H1 (cell line): ENCODE results near the gene TOP3B. TPM values are rescaled to one million over a fixed set of nuclear protein-coding genes. Genes with fewer than 3 reads are reported as not detected.

Source experiments
- CTCF ChIA-PET: fragments of 300-600 bp; sonication (Branson Sonifier 250); formaldehyde crosslinking; loops from one replicate; lab custom pipeline; 2021; ENCODE audit not compliant: partially characterized antibody; lab: Charles Lee
- POLR2A ChIA-PET: fragments of 300-600 bp; sonication (Branson Sonifier 250); formaldehyde crosslinking; loops from one replicate; lab custom pipeline; 2021; ENCODE audit warnings: inconsistent platforms; ENCODE audit not compliant: partially characterized antibody; lab: Charles Lee
- DNase-seq, 2 experiments: peaks; one replicate each; pipeline versions ENCODE4 v3.0.0 to v3.0.0-alpha.2; 2010 to 2022; ENCODE audit warnings: low spot score in 2 of 2, low read depth in 1 of 2, mixed read lengths in 1 of 2
- FAIRE-seq: peaks from 2 replicates; lab custom pipeline; 2011; peaks lifted over from hg19 to GRCh38; lab: Jason Lieb, UNC
- H2AFZ ChIP-seq: 2 replicates; pipeline ENCODE4 v1.8.1; 2012; ENCODE audit warnings: low read length, inconsistent platforms
- H2AK5ac ChIP-seq: 2 replicates; pipeline ENCODE4 v1.6.1; 2013; ENCODE audit warnings: low read depth, low read length
- H2BK120ac ChIP-seq: replicated peaks from 2 replicates; pipeline ENCODE3; 2013; ENCODE audit warnings: low read depth, low read length, inconsistent platforms
- H2BK12ac ChIP-seq: 2 replicates; pipeline ENCODE4 v1.6.1; 2013; ENCODE audit warnings: low read depth, low read length
- H2BK15ac ChIP-seq: 2 replicates; pipeline ENCODE4 v1.6.1; 2013; ENCODE audit warnings: low read length
- H2BK20ac ChIP-seq: 2 replicates; pipeline ENCODE4 v1.6.1; 2013; ENCODE audit warnings: low read length
- H2BK5ac ChIP-seq: 2 replicates; pipeline ENCODE4 v1.6.1; 2013; ENCODE audit warnings: low read depth, low read length
- H3K14ac ChIP-seq: 2 replicates; pipeline ENCODE4 v1.6.1; 2013; ENCODE audit warnings: inconsistent platforms; ENCODE audit not compliant: insufficient read length
- H3K18ac ChIP-seq: 2 replicates; pipeline ENCODE4 v1.6.1; 2013; ENCODE audit warnings: low read length; ENCODE audit errors: extremely low read depth
- H3K23ac ChIP-seq: 2 replicates; pipeline ENCODE4 v1.6.1; 2013; ENCODE audit warnings: inconsistent platforms; ENCODE audit not compliant: insufficient read length
- H3K23me2 ChIP-seq: 2 replicates; pipeline ENCODE4 v1.6.1; 2013; ENCODE audit warnings: low read depth, low read length
- H3K27ac ChIP-seq: 2 replicates; pipeline ENCODE4 v1.6.1; 2011; ENCODE audit warnings: low read depth, low read length, inconsistent platforms
- H3K27me3 ChIP-seq, 4 experiments: replicated peaks in 1 of 4; 1 replicate in 1 of 4; 2 replicates in 3 of 4; pipeline versions ENCODE4 v1.6.1 to v1.8.1; 2011 to 2013; ENCODE audit warnings: low read length in 3 of 4, mild to moderate bottlenecking in 3 of 4, inconsistent platforms in 2 of 4, mixed read lengths in 2 of 4, moderate library complexity in 1 of 4; ENCODE audit not compliant: control insufficient read depth in 3 of 4, insufficient read depth in 3 of 4; ENCODE audit errors: extremely low read depth in 1 of 4
- H3K36me3 ChIP-seq, 4 experiments: 2 replicates each; pipeline versions ENCODE4 v1.6.1 to v1.8.1; 2011 to 2013; ENCODE audit warnings: mild to moderate bottlenecking in 4 of 4, low read length in 3 of 4, moderate library complexity in 2 of 4, control low read depth in 1 of 4, inconsistent platforms in 1 of 4; ENCODE audit not compliant: insufficient read depth in 4 of 4, control insufficient read depth in 2 of 4
- H3K4ac ChIP-seq: replicated peaks from 2 replicates; pipeline ENCODE3; 2013; ENCODE audit warnings: low read length, low read depth, mixed read lengths, inconsistent platforms; ENCODE audit not compliant: insufficient read length
- H3K4me1 ChIP-seq, 4 experiments: replicated peaks in 1 of 4; 1 replicate in 1 of 4; 2 replicates in 3 of 4; pipeline versions ENCODE4 v1.6.1 to v1.8.1; 2011 to 2013; ENCODE audit warnings: low read length in 3 of 4, inconsistent platforms in 2 of 4, mixed read lengths in 1 of 4; ENCODE audit not compliant: insufficient read depth in 4 of 4, control insufficient read depth in 3 of 4
- H3K4me2 ChIP-seq, 2 experiments: 2 replicates each; pipeline versions ENCODE4 v1.6.1 to v1.8.1; 2011 to 2013; ENCODE audit warnings: low read depth in 2 of 2, low read length in 2 of 2, control low read depth in 1 of 2, inconsistent platforms in 1 of 2, mild to moderate bottlenecking in 1 of 2; ENCODE audit not compliant: insufficient read depth in 1 of 2
- H3K4me3 ChIP-seq, 4 experiments: fragments of 200-600, 300-600 bp in 1 of 4; sonication (generic), shearing (Covaris generic), sonication (Bioruptor Twin) in 1 of 4; 2 replicates each; pipeline versions ENCODE4 v1.5.1 to v1.8.1; 2011 to 2016; ENCODE audit warnings: low read length in 4 of 4, low read depth in 3 of 4, control low read depth in 2 of 4, inconsistent platforms in 2 of 4, mild to moderate bottlenecking in 2 of 4, mixed read lengths in 1 of 4, moderate library complexity in 1 of 4; ENCODE audit not compliant: insufficient read depth in 2 of 4; ENCODE audit errors: extremely low read depth in 1 of 4
- H3K56ac ChIP-seq: replicated peaks from 2 replicates; pipeline ENCODE3; 2013; ENCODE audit warnings: low read depth, mild to moderate bottlenecking, mixed read lengths, low read length, inconsistent platforms; ENCODE audit not compliant: insufficient read length
- H3K79me1 ChIP-seq: 2 replicates; pipeline ENCODE4 v1.6.1; 2013; ENCODE audit warnings: low read depth, low read length, control low read depth
- H3K79me2 ChIP-seq, 2 experiments: 2 replicates each; pipeline versions ENCODE4 v1.6.1 to v1.8.1; 2012 to 2013; ENCODE audit warnings: low read length in 2 of 2, mild to moderate bottlenecking in 2 of 2, inconsistent platforms in 1 of 2; ENCODE audit not compliant: insufficient read depth in 2 of 2, control insufficient read depth in 1 of 2
- H3K9ac ChIP-seq, 4 experiments: replicated peaks in 1 of 4; 1 replicate in 1 of 4; 2 replicates in 3 of 4; pipeline versions ENCODE4 v1.6.1 to v1.8.1; 2011 to 2013; ENCODE audit warnings: low read depth in 3 of 4, low read length in 3 of 4, control low read depth in 2 of 4, mild to moderate bottlenecking in 2 of 4, moderate library complexity in 2 of 4, inconsistent platforms in 1 of 4; ENCODE audit errors: extremely low read depth in 1 of 4
- H3K9me3 ChIP-seq, 2 experiments: 2 replicates each; pipeline versions ENCODE4 v1.6.1 to v1.8.1; 2012 to 2013; ENCODE audit warnings: mild to moderate bottlenecking in 2 of 2, moderate library complexity in 2 of 2, control low read depth in 1 of 2, inconsistent platforms in 1 of 2, low read depth in 1 of 2, low read length in 1 of 2, mixed read lengths in 1 of 2; ENCODE audit not compliant: insufficient read depth in 2 of 2
- H4K20me1 ChIP-seq, 2 experiments: replicated peaks in 1 of 2; 2 replicates each; pipeline versions ENCODE3 to v1.8.1; 2011 to 2013; ENCODE audit warnings: inconsistent platforms in 2 of 2, low read length in 2 of 2, mild to moderate bottlenecking in 1 of 2; ENCODE audit not compliant: insufficient read depth in 2 of 2, control insufficient read depth in 1 of 2
- H4K5ac ChIP-seq: 2 replicates; pipeline ENCODE4 v1.6.1; 2013; ENCODE audit warnings: low read length, low read depth, mixed read lengths, inconsistent platforms; ENCODE audit not compliant: insufficient read length
- H4K8ac ChIP-seq: 2 replicates; pipeline ENCODE4 v1.8.0; 2013; ENCODE audit warnings: mild to moderate bottlenecking, moderate library complexity, low read length, inconsistent platforms; ENCODE audit not compliant: insufficient read depth; ENCODE audit errors: extremely low read depth
- H4K91ac ChIP-seq: replicated peaks from 2 replicates; pipeline ENCODE3; 2013; ENCODE audit warnings: low read length, mixed read lengths, inconsistent platforms; ENCODE audit not compliant: insufficient read length
- BACH1 ChIP-seq: IDR thresholded peaks from 2 replicates; pipeline ENCODE4 v1.6.1; 2012; ENCODE audit warnings: low read length, improper control_type of control experiment
- BCL11A ChIP-seq, 2 experiments: IDR thresholded peaks; one replicate each; pipeline ENCODE4 v1.6.1; 2011; ENCODE audit warnings: low read depth in 2 of 2, low read length in 2 of 2, mild to moderate bottlenecking in 2 of 2
- EGR1 ChIP-seq: IDR thresholded peaks from 2 replicates; pipeline ENCODE4 v1.6.1; 2011; ENCODE audit warnings: low read depth, low read length, borderline replicate concordance
- HDAC2 ChIP-seq, 2 experiments: fragments of 300-600 bp in 1 of 2; sonication (generic) in 1 of 2; IDR thresholded peaks; 2 replicates each; pipeline ENCODE4 v1.6.1; 2011 to 2012; ENCODE audit warnings: low read depth in 2 of 2, low read length in 2 of 2, mild to moderate bottlenecking in 2 of 2, moderate library complexity in 2 of 2, borderline replicate concordance in 1 of 2, inconsistent platforms in 1 of 2
- JUND ChIP-seq: IDR thresholded peaks from 2 replicates; pipeline ENCODE4 v1.6.1; 2011; ENCODE audit warnings: mild to moderate bottlenecking, improper control_type of control experiment, low read length
- MAX ChIP-seq: IDR thresholded peaks from 2 replicates; pipeline ENCODE4 v1.6.1; 2012; ENCODE audit warnings: inconsistent platforms
- NRF1 ChIP-seq: IDR thresholded peaks from 2 replicates; pipeline ENCODE4 v1.6.1; 2011; ENCODE audit warnings: mild to moderate bottlenecking, low read depth, low read length, improper control_type of control experiment
- PHF8 ChIP-seq: fragments of 200-600 bp; sonication (generic); conservative IDR thresholded peaks from 2 replicates; pipeline ENCODE4 v1.7.1; 2012; ENCODE audit warnings: low read depth, mild to moderate bottlenecking, inconsistent platforms, low read length, moderate library complexity
- RFX5 ChIP-seq: IDR thresholded peaks from 2 replicates; pipeline ENCODE4 v1.6.1; 2011; ENCODE audit warnings: low read depth, low read length, improper control_type of control experiment, borderline replicate concordance
- RXRA ChIP-seq: IDR thresholded peaks from 2 replicates; pipeline ENCODE4 v1.6.1; 2011; ENCODE audit warnings: low read depth, mild to moderate bottlenecking, low read length, moderate library complexity; ENCODE audit not compliant: insufficient read depth
- SAP30 ChIP-seq: fragments of 300-600 bp; sonication (generic); IDR thresholded peaks from 2 replicates; pipeline ENCODE4 v1.7.1; 2012; ENCODE audit warnings: low read length, moderate library complexity, mild to moderate bottlenecking, inconsistent platforms; ENCODE audit not compliant: insufficient read depth, insufficient replicate concordance
- SIX5 ChIP-seq: IDR thresholded peaks from 2 replicates; pipeline ENCODE4 v1.6.1; 2011; ENCODE audit warnings: mild to moderate bottlenecking, low read depth, low read length
- TAF1 ChIP-seq: IDR thresholded peaks from 2 replicates; pipeline ENCODE4 v1.6.1; 2011; ENCODE audit warnings: mild to moderate bottlenecking, low read depth, low read length
- TCF12 ChIP-seq: IDR thresholded peaks from 2 replicates; pipeline ENCODE4 v1.6.1; 2011; ENCODE audit warnings: low read depth, mild to moderate bottlenecking, low read length
- TEAD4 ChIP-seq: IDR thresholded peaks from 2 replicates; pipeline ENCODE4 v1.6.1; 2012; ENCODE audit warnings: low read depth, low read length, inconsistent platforms, mixed read lengths
- WGBS, 2 experiments: shearing (Covaris generic) in 1 of 2; methylation state at CpG; one replicate each; pipeline versions ENCODE4 v1.1.6 to v1.1.7; 2013 to 2015; ENCODE audit warnings: low lambda C conversion rate in 2 of 2, mixed read lengths in 2 of 2, inconsistent platforms in 1 of 2, low coverage in 1 of 2, missing lambda C conversion rate in 1 of 2; ENCODE audit not compliant: insufficient replicate concordance in 2 of 2, insufficient coverage in 1 of 2, insufficient read length in 1 of 2; ENCODE audit errors: extremely low coverage in 1 of 2, missing lambda C conversion rate in 1 of 2; 5-methylcytosine and 5-hydroxymethylcytosine counted together
- polyA plus RNA-seq, 7 experiments: library from polyadenylated mRNA; depleted of rRNA in 3 of 7; stranded (reverse) in 5 of 7; unstranded in 2 of 7; fragments of >200 nt in 5 of 7; fragments of 200-250 nt in 2 of 7; gene quantifications; 1 replicate in 5 of 7; 2 replicates in 1 of 7; 4 replicates in 1 of 7; pipeline versions ENCODE4 v1.2.1 to v1.2.3, GENCODE V29; 2011 to 2013; ENCODE audit warnings: missing spikeins in 2 of 7, mixed read lengths in 2 of 7
- total RNA-seq: library from RNA; stranded (reverse); fragmentation: NEBNext Ultra II Directional; extraction: Animal tissue kit (Norgen Biotek cat#: 25700); gene quantifications from 2 replicates; pipeline ENCODE4 v1.2.1, GENCODE V29; 2021

TOP3B gene
- total and polyA plus RNA-seq, 2 of the 8 experiments (the other 6 are each of a cell fraction or from before 2014, with no cell fraction given): 30.4 to 52.8 TPM

- no peak overlapping the region for H3K9ac ChIP-seq
- H2BK20ac ChIP-seq: no peak overlapping the region
- H3K56ac ChIP-seq: no peak overlapping the region
- H4K91ac ChIP-seq: no peak overlapping the region
- DNase-seq (no peak), FAIRE-seq (no peak)
- H3K4ac ChIP-seq: no peak overlapping the region
- 84% methylated on average over 3 of the region's 3 CpGs; no CpG with 5 or more reads in 1 of the 2 experiments for WGBS, 2 experiments
- H2AK5ac ChIP-seq: no peak overlapping the region
- no peak overlapping the region for H2BK5ac ChIP-seq
- H3K23ac ChIP-seq: no peak overlapping the region
- H3K36me3 ChIP-seq: no peaks in the 10 kb centered on the region
- peaks cover 0 to 5% (median 1%) of the 10 kb centered on the region in 4 experiments; a peak in 3 of 7 replicates for H3K4me1 ChIP-seq
- no peak overlapping the region for H4K5ac ChIP-seq
- H3K23me2 ChIP-seq: no peaks in the 10 kb centered on the region; the same call in 1 of the 2 replicates
- no peaks in the 10 kb centered on the region for H4K20me1 ChIP-seq
- peaks cover 10 to 72% (median 62%) of the 10 kb centered on the region in 4 experiments for H3K27me3 ChIP-seq
- ChIA-PET POLR2A (no interaction called here), CTCF (no interaction called here)
- H3K18ac ChIP-seq: no peak overlapping the region
- H3K4me2 ChIP-seq: no peak overlapping the region
- no peak overlapping the region for H3K27ac ChIP-seq
- H2BK120ac ChIP-seq: no peak overlapping the region
- H3K79me1 ChIP-seq: no peaks in the 10 kb centered on the region
- no peak overlapping the region for H2BK15ac ChIP-seq
- no peaks in the 10 kb centered on the region for H3K9me3 ChIP-seq
- H3K4me3 ChIP-seq: no peak overlapping the region
- no peaks in the 10 kb centered on the region for H3K79me2 ChIP-seq
- no peak for TF ChIP-seq RFX5
- TF ChIP-seq SIX5: no peak
- TF ChIP-seq RXRA: no peak
- TF ChIP-seq TEAD4: no peak
- no peak for TF ChIP-seq BCL11A (IDR thresholded peaks at IDR 0.05; ENCODE audit: low read depth in 2 of 2, low read length in 2 of 2)
- TF ChIP-seq NRF1: no peak
- TF ChIP-seq HDAC2 (IDR thresholded peaks at IDR 0.05; ENCODE audit: borderline replicate concordance in 1 of 2, low read depth in 2 of 2, low read length in 2 of 2): no peak
- TF ChIP-seq SAP30: no peak
- TF ChIP-seq TCF12: no peak
- TF ChIP-seq EGR1: no peak
- no peak for TF ChIP-seq MAX
- no peak for TF ChIP-seq TAF1
- TF ChIP-seq PHF8: no peak
- no peak for TF ChIP-seq BACH1
- no peak for TF ChIP-seq JUND
- H2AFZ ChIP-seq: no peak overlapping the region
- no peak overlapping the region for H3K14ac ChIP-seq
- no peak overlapping the region for H4K8ac ChIP-seq
- no peak overlapping the region for H2BK12ac ChIP-seq
These were observed 33.0 kb upstream of the TOP3B start for GRCh38 chr22:22015631-22016030.
